GM19193 (cell line): ENCODE results near the gene FZD2.

Source experiments
- POLR2A ChIP-seq: IDR thresholded peaks from 4 replicates; pipeline ENCODE4 v1.6.1; 2011; ENCODE audit not compliant: insufficient read depth, insufficient read length; ENCODE audit errors: extremely low read depth

Gene FZD2

GRCh38 chr17:44556832-44557606, at the start of gene FZD2:
TSS of gene FZD2 (plus strand) at chr17:44557484. CDS start at chr17:44557689, 205 bp downstream.
- peak; percentile 17 for TF ChIP-seq POLR2A

DNA sequence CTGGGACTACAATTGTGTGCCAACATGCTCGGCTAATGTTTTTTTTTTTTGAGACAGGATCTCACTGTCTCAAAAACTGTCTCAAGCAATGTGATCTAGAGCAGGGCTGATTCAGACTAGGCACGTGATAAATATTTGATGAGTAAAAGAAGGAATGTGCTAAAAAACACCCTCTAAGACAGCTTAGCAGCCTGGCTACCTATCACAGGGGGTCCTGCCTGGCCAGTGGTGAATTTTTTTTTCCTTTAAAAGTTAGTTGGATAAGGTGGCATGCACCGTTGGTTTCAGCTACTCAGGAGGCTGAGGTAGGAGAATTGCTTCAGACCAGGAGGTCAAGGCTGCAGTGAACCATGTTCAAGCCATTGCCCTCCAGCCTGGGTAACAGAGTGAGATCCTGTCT, 39.3 kb upstream of the FZD2 start:
- no peak for TF ChIP-seq POLR2A

DNA sequence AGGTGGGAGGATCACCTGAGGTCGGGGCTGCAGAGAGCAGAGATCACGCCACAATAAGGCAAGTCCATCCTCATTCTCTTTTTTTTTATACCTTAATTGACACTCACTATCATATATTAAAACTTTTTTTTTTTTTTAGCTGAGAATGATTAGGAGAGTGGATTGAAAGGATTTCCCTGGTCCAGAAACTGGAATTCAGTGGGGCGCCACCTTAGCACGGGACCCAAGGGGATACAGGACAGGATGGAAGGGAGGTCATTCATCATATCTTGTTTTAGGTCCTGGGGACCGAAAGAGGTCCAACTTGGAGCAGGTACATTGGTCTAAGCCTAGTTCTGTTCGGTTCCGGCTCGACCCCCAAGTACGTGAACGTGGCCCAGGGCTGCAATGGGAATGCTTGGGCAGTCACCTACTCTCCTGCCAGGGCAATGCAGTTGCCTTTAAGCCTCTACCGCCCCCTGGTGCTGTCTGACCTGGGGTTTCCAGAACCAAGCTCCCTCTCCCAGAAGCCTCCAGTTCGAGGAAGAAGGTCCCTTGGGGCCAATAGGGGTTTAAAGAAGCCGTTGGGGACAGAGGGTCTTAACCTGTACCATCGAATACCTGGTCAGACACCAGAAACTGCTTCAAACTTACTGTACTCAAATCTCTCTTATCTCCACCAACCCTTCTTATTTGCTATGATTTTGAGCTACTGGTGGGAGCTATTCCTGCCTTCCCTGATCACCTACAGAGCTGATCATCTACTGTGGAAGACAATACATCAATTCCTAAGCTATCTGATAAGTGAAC, 34.2 kb upstream of the FZD2 start:
- no peak for TF ChIP-seq POLR2A

DNA sequence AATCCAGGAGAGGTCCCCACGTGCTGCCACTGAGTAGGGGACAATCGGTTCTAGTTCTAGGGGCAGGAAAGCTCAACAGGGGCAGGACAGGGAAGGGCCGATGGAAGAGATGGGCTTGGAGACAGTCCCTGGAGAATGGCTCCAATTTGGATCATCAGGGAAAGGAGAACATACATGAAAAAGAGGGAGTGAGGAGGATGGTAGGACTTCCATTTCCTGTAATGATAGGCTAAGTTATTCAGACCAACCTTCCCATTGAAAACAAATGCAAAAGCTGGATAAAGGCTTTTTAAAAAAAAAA, 33.7 kb upstream of the FZD2 start:
- no peak for TF ChIP-seq POLR2A

DNA sequence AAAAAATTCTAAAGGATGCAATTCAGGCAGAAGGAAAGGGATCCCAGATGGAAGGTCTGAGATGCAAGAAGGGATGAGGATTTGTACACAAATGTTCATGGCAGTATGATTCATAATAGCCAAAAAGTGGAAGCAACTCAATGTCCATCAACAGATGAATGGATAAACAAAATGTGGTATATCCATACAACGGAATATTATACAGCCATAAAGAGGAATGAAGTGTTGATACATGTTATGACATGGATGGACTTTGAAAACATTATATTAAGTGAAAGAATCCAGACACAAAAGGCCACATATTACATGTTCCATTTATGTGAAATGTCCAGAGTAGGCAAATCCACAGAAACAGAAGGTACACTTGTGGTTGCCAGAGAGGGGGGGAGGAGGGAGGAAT, 30.2 kb upstream of the FZD2 start:
- no peak for TF ChIP-seq POLR2A

DNA sequence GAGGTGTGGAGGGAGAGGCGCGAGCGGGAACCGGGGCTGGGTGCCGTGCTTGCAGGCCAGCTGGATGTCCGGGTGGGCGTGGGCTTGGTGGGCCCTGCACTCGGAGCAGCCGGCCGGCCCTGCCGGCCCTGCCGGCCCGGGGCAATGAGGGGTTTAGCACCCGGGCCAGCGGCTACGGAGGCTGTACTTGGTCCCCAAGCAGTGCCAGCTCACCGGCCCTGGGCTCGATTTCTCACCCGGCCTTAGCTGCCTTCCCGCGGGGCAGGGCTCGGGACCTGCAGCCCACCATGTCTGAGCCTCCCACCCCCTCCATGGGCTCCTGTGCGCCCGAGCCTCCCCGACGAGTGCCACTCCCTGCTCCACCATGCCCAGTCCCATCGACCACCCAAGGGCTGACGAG, 29.3 kb upstream of the FZD2 start:
- no peak for TF ChIP-seq POLR2A

DNA sequence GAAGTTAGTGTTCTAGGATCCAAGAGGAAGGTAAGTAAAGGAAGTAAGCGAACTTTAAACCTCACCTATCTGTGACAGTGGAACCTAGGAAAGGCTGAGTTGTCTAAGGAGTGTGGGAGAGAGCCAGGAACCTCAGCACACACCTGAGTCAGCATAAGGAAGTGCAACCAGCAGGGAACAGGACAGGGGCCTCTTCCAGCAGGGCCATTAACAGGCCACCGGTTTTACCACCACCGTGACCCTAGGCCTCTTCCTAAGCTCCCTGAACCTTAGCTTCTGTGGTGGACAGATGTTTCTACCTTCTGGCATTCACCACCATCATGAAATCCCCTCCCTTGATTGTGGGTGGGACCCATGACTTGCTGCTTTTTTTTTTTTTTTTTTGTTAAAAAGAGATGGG, 27.4 kb upstream of the FZD2 start:
- no peak for TF ChIP-seq POLR2A

DNA sequence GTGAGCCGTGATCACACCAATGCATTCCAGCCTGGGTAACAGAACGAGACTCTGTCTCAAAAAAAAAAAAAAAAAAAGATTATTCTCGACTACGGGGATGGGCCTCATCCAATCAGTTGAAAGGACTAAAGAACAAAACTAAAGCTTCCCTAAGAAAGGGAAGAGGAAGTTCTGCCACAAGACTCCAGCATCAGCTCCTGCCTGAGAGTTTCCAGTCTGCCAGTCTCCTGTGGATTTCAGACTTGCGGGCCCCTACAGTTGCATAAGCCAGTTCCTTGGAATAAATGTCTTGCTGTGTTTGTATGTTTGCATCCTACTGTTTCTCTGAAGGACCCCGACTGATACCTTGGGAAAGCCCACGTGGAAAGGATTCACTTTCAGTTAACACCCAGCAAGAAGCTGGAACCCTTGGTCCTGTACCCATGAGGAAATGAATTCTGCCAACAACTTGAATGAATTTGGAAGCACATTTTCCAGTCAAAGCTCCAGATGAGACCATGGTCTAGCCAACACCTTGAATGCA, 26.3 kb upstream of the FZD2 start:
- TF ChIP-seq POLR2A = no peak

- no peak for TF ChIP-seq POLR2A
Measured at GRCh38 chr17:44533533-44534246, 23.6 kb upstream of the FZD2 start.

- no peak for TF ChIP-seq POLR2A
Measured at GRCh38 chr17:44536090-44536953, 21.0 kb upstream of the FZD2 start.

- TF ChIP-seq POLR2A = no peak
Measured at GRCh38 chr17:44539673-44540072, 17.6 kb upstream of the FZD2 start.

DNA sequence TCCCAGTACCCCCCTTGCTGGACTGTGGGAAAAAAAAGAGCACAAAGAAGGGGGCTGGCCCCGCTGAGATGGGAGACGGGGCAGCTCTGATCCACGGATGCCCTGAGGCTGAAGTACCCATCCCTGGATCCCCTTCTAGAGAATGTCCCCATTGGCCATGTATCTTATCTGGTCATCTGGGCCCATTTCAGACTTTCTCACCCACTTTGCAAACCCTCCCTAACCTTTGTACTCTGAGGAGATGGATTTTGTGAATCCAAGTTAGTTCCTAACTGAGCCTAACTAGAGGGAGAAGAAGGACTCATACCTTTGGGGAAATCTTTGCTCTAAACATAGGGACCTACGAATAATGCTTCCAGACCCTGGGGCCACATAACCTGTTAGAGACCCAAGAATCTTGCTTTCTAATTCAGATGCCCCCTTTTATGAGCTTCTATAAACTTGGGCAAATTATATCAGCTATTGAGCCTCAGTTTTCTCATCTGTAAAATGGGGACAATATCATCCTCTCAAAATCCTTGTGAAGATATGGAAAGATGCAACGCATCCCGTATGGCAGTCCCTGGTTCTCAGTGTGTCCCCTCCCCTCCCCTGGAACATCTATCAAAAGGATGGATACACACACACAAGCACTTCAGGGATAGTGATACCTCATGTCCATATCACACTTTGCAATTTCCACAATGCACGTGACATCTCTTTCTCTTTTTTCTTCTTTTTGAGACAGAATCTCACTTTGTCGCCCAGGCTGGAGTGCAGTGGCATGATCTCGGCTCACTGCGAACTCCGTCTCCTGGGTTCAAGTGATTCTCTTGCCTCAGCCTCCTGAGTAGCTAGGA, 16.8 kb upstream of the FZD2 start:
- no peak for TF ChIP-seq POLR2A

DNA sequence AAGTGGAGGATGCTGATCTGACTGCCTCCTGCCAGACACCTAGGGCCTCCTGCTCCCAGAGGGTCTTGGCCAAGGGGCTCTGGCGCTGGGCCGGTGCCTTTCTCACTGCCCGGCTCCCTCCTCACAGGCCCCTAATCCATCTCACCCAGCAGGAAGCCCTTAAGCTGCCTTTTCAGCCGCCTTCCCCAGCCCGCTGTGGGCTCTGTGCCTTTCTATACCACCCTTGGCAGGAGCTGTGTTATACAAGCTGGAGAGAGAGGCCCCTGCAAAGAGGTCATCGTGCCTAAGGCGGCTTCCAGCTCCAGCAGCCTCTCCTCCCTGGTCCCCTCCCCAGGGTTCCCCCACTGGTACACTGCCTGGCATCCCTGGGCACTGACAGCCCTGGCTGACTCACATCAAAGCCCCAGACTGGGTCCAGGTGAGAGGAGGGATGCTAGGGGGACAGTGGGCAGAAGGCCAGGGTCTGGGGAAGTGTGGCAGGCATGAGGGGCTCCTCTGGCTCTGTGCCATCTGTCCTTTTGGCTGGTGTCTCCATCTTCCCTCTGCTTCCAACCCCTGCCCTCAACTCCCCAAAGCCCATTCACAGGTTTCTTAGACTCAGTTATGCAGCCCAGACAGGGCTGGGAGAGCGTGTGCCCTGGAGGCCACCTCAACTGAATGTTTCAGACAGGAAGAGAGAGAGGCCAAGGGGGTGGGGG, 15.3 kb upstream of the FZD2 start:
- TF ChIP-seq POLR2A = no peak
